Spleen (tissue), 11 donors: ENCODE results near the gene APOL5. TPM values are rescaled to one million over a fixed set of nuclear protein-coding genes. Genes with fewer than 3 reads are reported as not detected.

ENCODE experiments used
- DNase-seq: peaks from one replicate; pipeline ENCODE4 v3.0.0-alpha.2; 2020
- H3K27ac ChIP-seq, 8 donors: fragments of 200-600 bp; sonication (generic) in 7 of 8; 1 replicate in 4 of 8; 2 replicates in 4 of 8; pipeline versions ENCODE4 v1.5.0 to v1.8.0; 2016 to 2021; ENCODE audit warnings: inconsistent platforms in 4 of 8, mild to moderate bottlenecking in 4 of 8, moderate library complexity in 1 of 8
- H3K27me3 ChIP-seq, 7 donors: fragments of 200-600 bp; sonication (generic) in 6 of 7; replicated peaks in 1 of 7; 1 replicate in 4 of 7; 2 replicates in 3 of 7; pipeline versions ENCODE4 v1.5.0 to v1.8.0; 2016 to 2021; ENCODE audit warnings: inconsistent platforms in 3 of 7, mild to moderate bottlenecking in 1 of 7
- H3K36me3 ChIP-seq, 6 donors: fragments of 200-600 bp; sonication (generic) in 5 of 6; 1 replicate in 4 of 6; 2 replicates in 2 of 6; pipeline versions ENCODE4 v1.5.0 to v1.8.0; 2016 to 2021; ENCODE audit warnings: inconsistent platforms in 2 of 6
- H3K4me1 ChIP-seq, 6 donors: fragments of 200-600 bp; sonication (generic) in 5 of 6; 1 replicate in 3 of 6; 2 replicates in 3 of 6; pipeline versions ENCODE4 v1.5.0 to v1.8.0; 2016 to 2021; ENCODE audit warnings: inconsistent platforms in 3 of 6
- H3K4me3 ChIP-seq, 8 donors: fragments of 200-600 bp; sonication (generic) in 7 of 8; 1 replicate in 4 of 8; 2 replicates in 4 of 8; pipeline versions ENCODE4 v1.5.0 to v1.8.0; 2016 to 2021; ENCODE audit warnings: inconsistent platforms in 4 of 8, mild to moderate bottlenecking in 4 of 8, moderate library complexity in 2 of 8
- H3K9me3 ChIP-seq, 8 donors: fragments of 200-600 bp; sonication (generic) in 7 of 8; 1 replicate in 4 of 8; 2 replicates in 4 of 8; pipeline versions ENCODE4 v1.5.0 to v1.8.0; 2016 to 2021; ENCODE audit warnings: inconsistent platforms in 4 of 8
- POLR2A ChIP-seq, 3 donors: fragments of 450-650 bp; IDR thresholded peaks; one replicate each; pipeline ENCODE4 v1.5.1; 2017; ENCODE audit warnings: antibody characterized with exemption in 3 of 3, mild to moderate bottlenecking in 1 of 3
- POLR2AphosphoS5 ChIP-seq, 3 donors: sonication (generic); formaldehyde crosslinking; IDR thresholded peaks; one replicate each; pipeline ENCODE4 v1.5.1; 2017; ENCODE audit warnings: antibody characterized with exemption in 3 of 3
- WGBS, 5 donors: extraction: QIAGEN DNeasy Blood & Tissue Kit in 3 of 5; methylation state at CpG; one replicate each; pipeline versions ENCODE4 v1.1.5 to v1.1.7; 2013 to 2018; 5-methylcytosine and 5-hydroxymethylcytosine counted together
- intact Hi-C: fragments of 100-400 bp; cut with DNase I; formaldehyde crosslinking; loops from one replicate; pipeline ENCODE4 v1.15.0; 2023; ENCODE audit warnings: low total_unique reads
- polyA plus RNA-seq, 3 donors: library from polyadenylated mRNA; stranded (reverse); fragments of 200-250 nt; gene quantifications; one replicate each; pipeline ENCODE4 v1.2.1, GENCODE V29; 2013
- total RNA-seq, 7 donors: library from RNA; depleted of rRNA in 3 of 7; stranded (reverse); fragments of >200 nt in 3 of 7; fragmentation: NEBNext Ultra II Directional in 4 of 7; extraction: Animal tissue kit (Norgen Biotek cat#: 25700) in 4 of 7; gene quantifications; one replicate each; pipeline versions ENCODE4 v1.1.0 to v1.2.1, GENCODE V29; 2016 to 2021
- TF ChIP-seq, protein P1 (sequence below), 11 experiments: fragments of 200-600 bp in 7 of 11; fragments of 450-650 bp in 4 of 11; sonication (generic) in 4 of 11; IDR thresholded peaks in 8 of 11; conservative IDR thresholded peaks in 3 of 11; 1 replicate in 7 of 11; 2 replicates in 4 of 11; pipeline versions ENCODE4 v1.4.0 to v1.8.0; 2016 to 2021; ENCODE audit warnings: antibody characterized with exemption in 11 of 11, inconsistent platforms in 4 of 11, mild to moderate bottlenecking in 1 of 11
- donor health status: healthy with polysubstance abuse.
- donor health status: DM: no; HTN: no; CAD: no; lungs with moderate emphysema.
- donor health status: DM: no; HTN: no; CAD: no.
- donor health status: Bipolar disorder and iron deficiency.
- donor health status: healthy.
- donor health status: DM: no; HTN: no; CAD: no.
- donor health status: DM: yes; HTN: yes; CAD: no.

APOL5 gene
- total and polyA plus RNA-seq, 10 donors = not detected

DNA sequence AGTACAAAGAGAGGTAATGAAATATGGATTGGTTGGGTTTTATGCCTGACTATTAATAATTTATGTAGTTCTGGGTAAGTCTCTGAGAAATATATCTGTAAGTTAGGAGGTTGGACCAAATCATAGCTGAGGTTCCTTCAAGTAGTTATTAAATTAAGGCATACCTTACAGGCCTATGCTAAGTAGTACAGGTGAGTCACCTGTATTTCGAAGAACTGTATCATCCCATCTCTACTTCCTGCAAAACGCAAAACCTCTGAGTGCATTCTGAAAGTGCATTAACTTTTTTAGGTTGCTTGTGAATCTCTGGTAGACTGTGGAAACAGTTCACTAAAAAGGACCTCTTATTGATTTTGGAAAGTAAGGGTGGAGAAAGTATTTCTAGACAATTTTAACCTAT is 37.1 kb downstream of the APOL5 start:
- Histone ChIP-seq H3K4me1 (peaks cover 0 to 25% (median 10%) of the 10 kb centered on the region in 6 donors), H3K4me3 (no peak overlapping the region), H3K27ac (no peak overlapping the region), H3K9me3 (no peaks in the 10 kb centered on the region), H3K36me3 (peaks cover 0 to 8% (median 0%) of the 10 kb centered on the region in 6 donors), H3K27me3 (peaks cover 0 to 40% (median 0%) of the 10 kb centered on the region in 7 donors)
- DNase-seq = no peak
- whole genome bisulfite sequencing, 5 donors = 73 to 93% (median 88%) methylated on average over 2 of the region's 2 CpGs
- intact Hi-C loops = no loop called here
- TF ChIP-seq POLR2A (IDR thresholded peaks at IDR 0.05) = no peak
- no peak for TF ChIP-seq POLR2AphosphoS5 (IDR thresholded peaks at IDR 0.05)
- TF ChIP-seq, protein P1, sequence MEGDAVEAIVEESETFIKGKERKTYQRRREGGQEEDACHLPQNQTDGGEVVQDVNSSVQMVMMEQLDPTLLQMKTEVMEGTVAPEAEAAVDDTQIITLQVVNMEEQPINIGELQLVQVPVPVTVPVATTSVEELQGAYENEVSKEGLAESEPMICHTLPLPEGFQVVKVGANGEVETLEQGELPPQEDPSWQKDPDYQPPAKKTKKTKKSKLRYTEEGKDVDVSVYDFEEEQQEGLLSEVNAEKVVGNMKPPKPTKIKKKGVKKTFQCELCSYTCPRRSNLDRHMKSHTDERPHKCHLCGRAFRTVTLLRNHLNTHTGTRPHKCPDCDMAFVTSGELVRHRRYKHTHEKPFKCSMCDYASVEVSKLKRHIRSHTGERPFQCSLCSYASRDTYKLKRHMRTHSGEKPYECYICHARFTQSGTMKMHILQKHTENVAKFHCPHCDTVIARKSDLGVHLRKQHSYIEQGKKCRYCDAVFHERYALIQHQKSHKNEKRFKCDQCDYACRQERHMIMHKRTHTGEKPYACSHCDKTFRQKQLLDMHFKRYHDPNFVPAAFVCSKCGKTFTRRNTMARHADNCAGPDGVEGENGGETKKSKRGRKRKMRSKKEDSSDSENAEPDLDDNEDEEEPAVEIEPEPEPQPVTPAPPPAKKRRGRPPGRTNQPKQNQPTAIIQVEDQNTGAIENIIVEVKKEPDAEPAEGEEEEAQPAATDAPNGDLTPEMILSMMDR (IDR thresholded peaks at IDR 0.05 in 8 of 11, conservative IDR thresholded peaks at IDR 0.05 in 3 of 11) = no peak

DNA sequence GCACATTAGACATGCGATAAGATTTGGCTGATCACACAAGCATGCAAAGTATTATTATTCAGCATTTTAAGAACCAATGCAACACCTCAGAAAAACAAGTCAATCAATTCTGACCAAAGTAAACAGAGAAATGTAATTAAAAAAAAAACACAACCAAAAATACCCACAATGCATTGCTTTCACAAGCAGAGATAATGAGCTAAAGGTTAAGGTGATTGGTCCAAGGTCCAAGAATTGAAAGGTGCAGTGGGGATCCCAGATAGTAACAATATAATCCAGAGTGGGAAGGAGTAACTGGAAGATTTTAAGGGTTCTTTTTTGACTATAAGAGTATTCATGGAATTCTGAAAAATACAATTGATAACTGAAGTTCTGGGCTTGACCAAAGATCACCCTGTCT is 39.0 kb downstream of the APOL5 start:
- H3K27me3 ChIP-seq = peaks cover 0 to 27% (median 0%) of the 10 kb centered on the region in 7 donors
- no peak overlapping the region for H3K27ac ChIP-seq
- peaks cover 0 to 15% (median 10%) of the 10 kb centered on the region in 6 donors for H3K4me1 ChIP-seq
- peaks cover 0 to 10% (median 0%) of the 10 kb centered on the region in 6 donors for H3K36me3 ChIP-seq
- intact Hi-C loops = no loop called here
- H3K9me3 ChIP-seq = no peaks in the 10 kb centered on the region
- WGBS, 5 donors = 90 to 98% (median 96%) methylated on average over 1 of the region's 1 CpG
- DNase-seq = no peak
- no peak overlapping the region for H3K4me3 ChIP-seq
- TF ChIP-seq, protein P1 (IDR thresholded peaks at IDR 0.05 in 8 of 11, conservative IDR thresholded peaks at IDR 0.05 in 3 of 11) = no peak
- TF ChIP-seq POLR2A (IDR thresholded peaks at IDR 0.05) = no peak

DNA sequence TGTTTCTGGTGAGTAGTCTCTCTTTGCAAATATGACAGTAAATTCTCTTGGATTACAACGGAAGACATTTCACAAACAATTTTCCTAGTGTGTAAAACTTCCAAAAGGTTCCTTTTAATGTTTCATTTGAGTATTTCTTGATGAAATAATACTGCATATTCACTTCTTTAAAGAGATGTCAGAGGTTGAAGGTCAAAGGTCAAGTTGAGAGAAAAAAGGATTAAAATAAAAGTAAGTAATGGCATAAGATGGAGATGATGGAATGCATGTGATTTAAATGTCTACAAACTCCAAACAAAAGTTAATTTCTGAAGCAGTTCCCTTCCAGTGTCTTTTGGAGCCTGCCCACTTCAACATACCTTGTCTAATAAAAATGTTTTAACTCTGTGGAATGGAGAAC is 40.7 kb downstream of the APOL5 start:
- 54 to 89% (median 72%) methylated on average over 1 of the region's 1 CpG for WGBS, 5 donors
- intact Hi-C loops = no loop called here
- TF ChIP-seq, protein P1 (IDR thresholded peaks at IDR 0.05 in 8 of 11, conservative IDR thresholded peaks at IDR 0.05 in 3 of 11) = no peak
- no peak for TF ChIP-seq POLR2A (IDR thresholded peaks at IDR 0.05)
- TF ChIP-seq POLR2AphosphoS5 (IDR thresholded peaks at IDR 0.05) = no peak
- no peaks in the 10 kb centered on the region for H3K4me1 ChIP-seq
- H3K4me3 ChIP-seq = no peak overlapping the region
- H3K27ac ChIP-seq = no peak overlapping the region
- H3K27me3 ChIP-seq = peaks cover 0 to 30% (median 0%) of the 10 kb centered on the region in 7 donors
- H3K36me3 ChIP-seq = peaks cover 0 to 10% (median 0%) of the 10 kb centered on the region in 6 donors
- no peak for DNase-seq
- no peaks in the 10 kb centered on the region for H3K9me3 ChIP-seq

DNA sequence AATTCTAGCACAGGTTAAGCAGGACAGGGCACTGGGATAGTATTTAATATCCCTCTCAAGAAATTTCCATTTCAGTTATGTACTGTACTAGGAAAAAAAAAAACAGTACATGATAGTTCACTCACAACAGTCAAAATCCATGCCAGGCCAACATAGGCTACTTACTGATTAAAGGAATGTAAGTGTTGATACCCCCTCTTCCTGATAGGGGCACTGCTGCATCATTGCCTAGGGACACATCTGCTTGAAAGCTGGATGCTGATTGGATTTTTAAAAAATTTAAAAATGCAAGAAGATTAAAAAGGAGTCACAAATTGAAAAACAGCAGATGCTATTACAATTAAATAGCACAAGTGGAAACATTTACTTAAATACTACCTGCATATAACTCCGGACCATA is 43.4 kb downstream of the APOL5 start:
- Histone ChIP-seq H3K27ac (no peak overlapping the region), H3K4me1 (no peaks in the 10 kb centered on the region), H3K27me3 (peaks cover 0 to 20% (median 0%) of the 10 kb centered on the region in 7 donors), H3K9me3 (no peaks in the 10 kb centered on the region), H3K4me3 (no peak overlapping the region), H3K36me3 (peaks cover 0 to 10% (median 0%) of the 10 kb centered on the region in 6 donors)
- no peak for DNase-seq
- 88 to 98% (median 97%) methylated on average over 1 of the region's 1 CpG for WGBS, 5 donors
- intact Hi-C loops = no loop called here
- TF ChIP-seq POLR2AphosphoS5 (IDR thresholded peaks at IDR 0.05) (no peak), POLR2A (IDR thresholded peaks at IDR 0.05) (no peak)
- TF ChIP-seq, protein P1 (IDR thresholded peaks at IDR 0.05 in 8 of 11, conservative IDR thresholded peaks at IDR 0.05 in 3 of 11) = no peak
